Glomerular visceral epithelial cell (primary cell): ENCODE results near the gene NCOA6.
A peak's percentile ranks its signal among the peaks of the same experiment; 100 is the strongest.

Experiments
- DNase-seq: peaks from one replicate; pipeline ENCODE4 v3.0.0-alpha.2; 2016; ENCODE audit errors: extremely low spot score

NCOA6 gene

DNA sequence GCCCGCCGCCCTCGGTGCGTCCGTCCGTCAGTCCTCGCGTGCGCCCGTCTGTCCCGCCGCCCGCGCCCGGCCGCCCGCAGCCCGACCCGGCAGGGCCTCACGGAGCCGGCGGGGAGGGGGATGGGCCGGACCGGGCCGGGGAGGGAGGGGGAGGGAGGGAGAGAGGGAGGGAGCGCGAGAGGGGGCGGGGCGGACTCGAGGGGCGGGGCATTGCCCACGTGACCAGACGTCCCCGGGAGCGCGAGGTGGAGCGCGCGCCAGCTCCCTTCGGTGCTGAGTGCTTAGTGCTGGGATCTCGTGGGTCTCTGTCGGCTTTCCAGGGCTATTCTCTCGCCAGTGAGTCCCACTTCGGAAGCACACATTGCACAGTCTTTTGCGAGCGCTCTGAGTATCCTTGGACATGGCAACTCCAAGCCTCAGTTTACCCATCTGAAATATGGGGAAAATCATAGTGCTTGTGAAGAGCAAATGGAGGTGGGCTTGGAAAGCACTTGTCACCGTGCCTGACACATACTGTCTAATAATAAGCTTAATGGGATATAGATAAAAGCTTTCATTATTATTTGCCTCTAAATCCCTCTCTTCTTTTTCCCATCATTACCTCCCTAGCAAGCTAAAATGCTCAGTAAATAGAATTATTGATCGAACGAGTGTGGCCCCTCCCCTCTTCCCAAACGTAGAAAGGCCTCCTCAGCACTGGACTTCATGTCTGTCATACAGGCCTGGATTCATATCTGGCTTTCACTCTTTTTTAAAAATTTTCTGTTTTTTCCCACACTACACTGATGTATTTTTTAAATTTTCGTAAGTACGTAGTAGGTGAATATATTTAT, at the start of gene NCOA6:
NCOA6 (minus strand) TSS at position 122 of the 833 bp plus-strand sequence. CDS start 43,296 bp downstream, outside the sequence.
- DNase-seq, result peak; percentile 89

GRCh38 chr20:34874094-34874654, 48.7 kb upstream of the NCOA6 start:
- DNase-seq, result peak; percentile 91

GRCh38 chr20:34873583-34874093, 48.2 kb upstream of the NCOA6 start:
- no peak for DNase-seq

DNA sequence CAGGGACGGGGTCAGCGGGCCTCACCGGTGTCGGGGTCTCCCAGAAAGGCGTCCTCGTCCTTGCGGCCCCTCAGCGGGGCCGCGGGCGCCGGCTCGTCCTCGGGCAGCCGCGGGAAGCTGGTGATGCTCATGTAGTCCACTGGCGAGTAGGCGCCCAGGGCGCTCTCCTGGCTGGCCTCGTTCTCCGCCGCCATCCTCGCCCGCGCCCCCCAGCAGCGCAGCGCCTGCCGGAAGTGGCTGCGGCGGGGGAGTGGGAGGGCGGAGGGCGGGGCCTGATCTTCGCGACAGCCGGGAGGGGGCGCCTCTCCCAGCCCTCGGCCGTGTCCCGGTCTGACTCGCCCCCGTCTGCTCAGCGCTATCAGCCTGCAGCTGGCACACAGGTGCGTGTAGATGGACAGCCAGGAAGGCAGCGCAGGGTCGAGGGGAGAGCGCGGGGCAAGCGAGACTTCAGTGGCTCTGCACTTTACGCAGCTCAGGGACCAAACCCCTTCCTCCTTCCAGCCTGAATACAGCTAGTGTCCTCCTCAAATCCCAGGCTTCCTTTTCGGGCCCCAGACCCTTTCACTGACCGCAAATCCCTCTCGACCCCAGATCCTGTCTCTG, 47.3 kb upstream of the NCOA6 start, which contains the start of gene GGT7:
GGT7 (minus strand) TSS at position 235 of the 603 bp plus-strand sequence; CDS start at position 194, 41 bp downstream.
- peak; percentile 86 for DNase-seq

- peak; percentile 14 for DNase-seq
Measured at GRCh38 chr20:34871966-34872621, 46.6 kb upstream of the NCOA6 start.

DNA sequence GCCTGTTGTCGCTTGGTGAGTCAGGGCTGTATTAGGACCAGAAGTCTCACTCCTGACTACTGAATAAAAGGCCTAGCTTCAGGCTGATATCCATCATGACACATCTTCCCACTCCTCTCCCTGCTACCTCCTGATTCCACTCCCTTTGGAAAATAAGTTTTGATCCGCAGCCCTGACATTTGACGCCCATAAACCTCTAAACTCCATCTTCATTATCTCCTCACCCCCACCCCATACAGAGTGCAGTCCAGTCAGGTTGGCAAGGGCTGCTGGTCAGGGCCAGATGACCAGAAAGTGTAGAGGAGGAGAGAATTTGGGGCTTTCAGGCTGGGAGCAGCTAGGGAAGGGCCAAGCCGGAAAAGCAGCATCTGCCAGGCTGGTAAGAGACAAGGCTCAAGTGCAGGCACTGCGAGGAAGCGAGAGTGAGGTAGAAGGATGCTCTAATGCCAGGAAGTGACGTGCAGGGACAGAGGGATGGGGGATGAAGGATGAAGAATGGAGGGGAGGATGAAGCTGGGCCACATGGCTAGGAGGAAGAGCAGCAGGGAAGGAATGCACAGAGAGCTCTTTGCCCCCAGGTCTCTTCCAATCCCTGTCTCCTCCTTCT, 46.0 kb upstream of the NCOA6 start:
- DNase-seq, result no peak

- DNase-seq, result no peak
Measured at GRCh38 chr20:34864216-34864615, 38.8 kb upstream of the NCOA6 start.

- DNase-seq, result no peak
Measured at GRCh38 chr20:34863421-34863965, 38.0 kb upstream of the NCOA6 start.

- no peak for DNase-seq
Measured at GRCh38 chr20:34862724-34863123, 37.3 kb upstream of the NCOA6 start.

- no peak for DNase-seq
Measured at GRCh38 chr20:34861386-34862084, 36.1 kb upstream of the NCOA6 start.

GRCh38 chr20:34859826-34860545, 34.5 kb upstream of the NCOA6 start:
- no peak for DNase-seq

DNA sequence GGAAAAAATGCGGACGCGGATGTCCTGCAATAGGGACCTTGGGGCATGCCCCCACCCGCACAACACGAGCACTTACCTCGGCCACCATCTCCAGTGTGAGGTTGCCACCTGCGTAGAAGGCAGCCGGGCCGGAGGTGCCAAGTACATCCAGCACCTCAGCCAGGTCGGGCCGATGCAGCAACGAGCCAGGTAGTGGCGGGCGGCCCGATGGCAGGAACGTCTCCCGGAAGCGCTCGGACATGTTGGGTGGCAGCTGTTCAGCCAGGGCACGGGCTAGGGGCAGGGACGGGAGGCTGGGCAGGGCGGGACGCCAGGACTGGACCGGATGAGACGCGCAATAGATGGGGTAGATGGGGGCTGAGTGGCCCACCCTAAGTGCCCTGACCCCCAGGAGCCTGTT, 33.9 kb upstream of the NCOA6 start:
- DNase-seq, result no peak

- no peak for DNase-seq
Measured at GRCh38 chr20:34852298-34852697, 26.8 kb upstream of the NCOA6 start.

DNA sequence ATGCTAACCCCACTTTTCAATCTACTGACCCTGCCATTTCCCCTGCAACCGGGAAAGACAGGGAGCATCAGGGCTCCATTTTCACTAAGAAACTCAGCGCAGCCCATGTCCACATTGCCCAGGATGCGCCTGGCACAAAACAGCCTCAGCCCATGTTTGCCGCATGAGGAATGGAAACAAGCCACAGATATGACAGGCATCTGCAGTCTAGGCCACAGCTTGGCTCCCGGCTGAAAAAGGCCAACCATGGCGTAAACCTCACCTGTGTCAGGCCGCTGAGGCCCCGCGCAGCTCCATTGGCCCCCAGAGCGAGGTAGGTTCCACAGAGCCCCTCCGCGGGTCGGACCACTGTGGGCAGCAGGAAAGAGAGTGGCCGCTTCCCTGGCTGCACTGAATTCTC, 25.5 kb upstream of the NCOA6 start:
- no peak for DNase-seq

DNA sequence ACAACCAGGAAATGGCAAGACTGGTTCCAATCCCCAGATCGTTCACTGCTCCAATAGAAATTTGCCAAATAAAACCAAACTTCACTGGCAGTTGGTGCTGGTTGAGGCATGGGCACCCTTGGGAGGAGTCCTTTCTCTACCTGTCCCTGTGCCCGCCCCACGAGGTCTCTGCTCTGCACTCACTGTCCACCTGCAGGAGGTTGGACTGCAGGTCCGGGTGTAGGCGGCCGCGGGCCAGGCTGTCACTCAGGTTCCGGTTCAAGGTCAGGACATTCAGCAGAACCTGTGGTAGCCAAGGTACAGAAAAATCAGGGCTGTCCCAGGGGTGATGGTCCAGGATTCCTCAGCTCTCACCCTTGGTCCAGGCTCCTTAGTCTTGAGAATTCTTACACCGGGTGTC, 24.3 kb upstream of the NCOA6 start:
- no peak for DNase-seq

DNA sequence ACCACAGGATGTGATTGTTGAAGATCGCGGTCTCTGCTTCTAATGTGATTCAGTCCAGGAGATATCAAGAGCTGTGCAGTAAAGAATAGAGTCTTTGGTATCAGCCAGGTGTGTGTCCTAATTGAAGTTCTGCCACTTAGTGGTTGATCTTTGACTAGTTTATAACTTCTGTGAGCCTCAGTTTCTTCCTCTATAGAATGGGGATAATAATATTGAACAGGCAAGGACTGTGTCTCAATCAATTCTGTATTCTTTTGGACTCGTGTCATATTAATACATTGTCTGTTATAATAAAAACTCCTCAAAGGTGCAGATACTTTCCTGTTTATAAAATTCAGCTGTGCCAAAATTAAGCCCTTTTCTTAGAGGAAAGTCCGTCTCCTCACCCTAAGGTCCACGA, 23.1 kb upstream of the NCOA6 start:
- DNase-seq, result no peak

- no peak for DNase-seq
Measured at GRCh38 chr20:34843421-34843820, 18.0 kb upstream of the NCOA6 start.

DNA sequence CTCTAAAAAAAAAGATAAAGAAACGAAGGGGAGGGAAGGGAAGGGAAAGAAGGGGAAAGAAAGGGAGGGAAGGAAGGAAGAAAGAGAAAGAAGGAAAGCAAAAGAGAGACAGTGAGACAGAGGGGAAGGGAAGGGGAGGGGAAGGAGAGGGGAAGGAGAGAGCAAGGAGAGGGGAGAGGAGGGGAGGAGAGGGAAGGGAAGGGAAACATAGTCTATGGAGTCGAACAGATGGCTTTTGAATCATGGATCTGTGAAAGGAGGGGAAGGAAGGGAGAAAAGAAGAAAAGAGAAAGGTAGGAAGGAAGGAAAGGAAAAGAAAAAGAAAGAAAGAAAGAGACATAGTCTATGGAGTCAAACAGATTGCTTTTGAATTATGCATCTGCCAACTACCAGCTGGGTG, 16.7 kb upstream of the NCOA6 start:
- no peak for DNase-seq

DNA sequence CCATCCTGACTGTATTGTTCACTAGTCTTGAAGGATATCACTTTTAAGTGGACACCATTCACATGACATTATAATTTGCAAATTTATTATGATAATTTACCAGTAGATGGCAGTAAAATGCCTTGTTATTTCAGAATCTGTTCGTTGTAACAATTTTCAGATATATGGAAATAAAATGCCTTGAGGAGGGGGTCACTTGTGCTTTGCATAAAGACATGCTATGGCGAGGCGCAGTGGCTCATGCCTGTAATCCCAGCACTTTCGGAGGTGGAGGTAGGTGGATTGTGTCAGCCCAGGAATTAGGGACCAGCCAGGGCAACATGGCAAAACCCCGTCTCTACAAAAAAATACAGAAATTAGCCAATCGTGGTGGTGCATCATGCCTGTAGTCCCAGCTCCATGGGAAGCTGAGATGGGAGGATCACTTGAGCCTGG, 9.0 kb upstream of the NCOA6 start:
- DNase-seq, result peak; percentile 30

GRCh38 chr20:34831936-34832335, 6.5 kb upstream of the NCOA6 start:
- no peak for DNase-seq
